Neural cell (in vitro differentiated cells): ENCODE data around the gene LDB2. TPM values are rescaled to one million over a fixed set of nuclear protein-coding genes. Genes with fewer than 3 reads are reported as not detected.

ENCODE experiments used
- H2AFZ ChIP-seq: fragments of 200-600, 300-800 bp; sonication (generic), shearing (Covaris generic); 2 replicates; pipeline ENCODE4 v1.6.0; 2014; ENCODE audit warnings: low read depth, mild to moderate bottlenecking, antibody characterized with exemption, low read length, moderate library complexity
- H3F3A ChIP-seq: fragments of 200-600 bp; shearing (Covaris generic); 2 replicates; pipeline ENCODE4 v1.6.1; 2016; ENCODE audit warnings: mild to moderate bottlenecking, moderate library complexity, mixed read lengths, antibody characterized with exemption, low read length; ENCODE audit not compliant: insufficient read depth, poor library complexity, severe bottlenecking
- H3K27ac ChIP-seq: fragments of 200-600, 300-800 bp; sonication (generic), shearing (Covaris generic); 2 replicates; pipeline ENCODE4 v1.5.1; 2014; ENCODE audit warnings: mild to moderate bottlenecking, low read length, moderate library complexity
- H3K27me3 ChIP-seq: fragments of 300-800, 200-600 bp; sonication (generic), shearing (Covaris generic); 2 replicates; pipeline ENCODE4 v1.6.0; 2014; ENCODE audit warnings: mild to moderate bottlenecking, low read depth, low read length, moderate library complexity; ENCODE audit not compliant: insufficient read depth
- H3K36me3 ChIP-seq: fragments of 300-800, 200-600 bp; sonication (generic), shearing (Covaris generic); 2 replicates; pipeline ENCODE4 v1.5.1; 2014; ENCODE audit warnings: mild to moderate bottlenecking, antibody characterized with exemption, low read length, moderate library complexity; ENCODE audit not compliant: insufficient read depth
- H3K4me2 ChIP-seq: fragments of 300-800, 200-600 bp; sonication (generic), shearing (Covaris generic); 2 replicates; pipeline ENCODE4 v1.6.0; 2014; ENCODE audit warnings: mild to moderate bottlenecking, low read length
- H3K4me3 ChIP-seq: fragments of 300-800, 200-600 bp; sonication (generic), shearing (Covaris generic); 2 replicates; pipeline ENCODE4 v1.5.1; 2014; ENCODE audit warnings: mild to moderate bottlenecking, low read length, moderate library complexity
- H3K79me2 ChIP-seq: fragments of 200-600 bp; shearing (Covaris generic); replicated peaks from 2 replicates; pipeline ENCODE4 v1.6.0; 2014; ENCODE audit warnings: mild to moderate bottlenecking, low read length, moderate library complexity; ENCODE audit not compliant: insufficient read depth
- H3K9ac ChIP-seq: fragments of 300-800, 200-600 bp; sonication (generic), shearing (Covaris generic); 2 replicates; pipeline ENCODE4 v1.6.1; 2016; ENCODE audit warnings: mild to moderate bottlenecking, low read length, mixed read lengths
- H3K9me2 ChIP-seq: fragments of 200-600 bp; shearing (Covaris generic); 2 replicates; pipeline ENCODE4 v1.6.1; 2016; ENCODE audit warnings: mild to moderate bottlenecking, low read length, mixed read lengths; ENCODE audit not compliant: insufficient read depth
- H3K9me3 ChIP-seq: fragments of 200-600, 300-800 bp; sonication (generic), shearing (Covaris generic); 2 replicates; pipeline ENCODE4 v1.6.1; 2016; ENCODE audit warnings: mild to moderate bottlenecking, mixed run types, low read length, moderate library complexity, mixed read lengths
- H4K20me1 ChIP-seq: fragments of 200-600 bp; shearing (Covaris generic); 2 replicates; pipeline ENCODE4 v1.6.1; 2016; ENCODE audit warnings: mild to moderate bottlenecking, mixed run types; ENCODE audit not compliant: insufficient read depth
- CTCF ChIP-seq: fragments of 450-650 bp; IDR thresholded peaks from 2 replicates; pipeline ENCODE4 v1.5.1; 2014; ENCODE audit warnings: antibody characterized with exemption, mild to moderate bottlenecking, moderate library complexity; ENCODE audit not compliant: poor library complexity, severe bottlenecking
- EP300 ChIP-seq: fragments of 450-650 bp; conservative IDR thresholded peaks from 2 replicates; pipeline ENCODE4 v1.6.1; 2014; ENCODE audit warnings: antibody characterized with exemption, mild to moderate bottlenecking, moderate library complexity; ENCODE audit not compliant: poor library complexity, severe bottlenecking
- EZH2 ChIP-seq: fragments of 200-600, 300-800 bp; shearing (Covaris generic), sonication (generic); IDR thresholded peaks from 2 replicates; pipeline ENCODE4 v1.6.1; 2014; ENCODE audit warnings: antibody characterized with exemption, low read length, borderline replicate concordance, mild to moderate bottlenecking; ENCODE audit not compliant: insufficient read depth, poor library complexity, severe bottlenecking
- MXI1 ChIP-seq: fragments of 450-650 bp; conservative IDR thresholded peaks from 2 replicates; pipeline ENCODE4 v1.6.1; 2014; ENCODE audit warnings: antibody characterized with exemption, mild to moderate bottlenecking; ENCODE audit not compliant: poor library complexity, severe bottlenecking
- POLR2AphosphoS5 ChIP-seq: IDR thresholded peaks from 2 replicates; pipeline ENCODE4 v1.6.1; 2012
- RAD21 ChIP-seq: fragments of 450-650 bp; conservative IDR thresholded peaks from 2 replicates; pipeline ENCODE4 v1.6.1; 2014; ENCODE audit warnings: antibody characterized with exemption, mild to moderate bottlenecking, moderate library complexity
- SMC3 ChIP-seq: fragments of 450-650 bp; conservative IDR thresholded peaks from 2 replicates; pipeline ENCODE4 v1.6.1; 2014; ENCODE audit warnings: antibody characterized with exemption, mild to moderate bottlenecking, moderate library complexity; ENCODE audit not compliant: poor library complexity
- TAF1 ChIP-seq: IDR thresholded peaks from 2 replicates; pipeline ENCODE4 v1.6.1; 2012; ENCODE audit warnings: low read depth
- polyA plus RNA-seq: library from polyadenylated mRNA; depleted of rRNA; stranded (reverse); fragments of >200 nt; gene quantifications from 2 replicates; pipeline ENCODE4 v1.2.3, GENCODE V29; 2014
- TF ChIP-seq, protein P1 (sequence below): IDR thresholded peaks from 2 replicates; pipeline ENCODE4 v1.6.1; 2012; ENCODE audit warnings: borderline replicate concordance

Gene LDB2
- polyA plus RNA-seq, 1 donor from 2014 or later = 58.9 TPM

GRCh38 chr4:16706251-16706650 lies 192.2 kb downstream of the LDB2 start:
- no peak overlapping the region for H3K4me2 ChIP-seq
- no peaks in the 10 kb centered on the region for H4K20me1 ChIP-seq
- no peak for TF ChIP-seq TAF1
- no peak for TF ChIP-seq SMC3
- no peak for TF ChIP-seq POLR2AphosphoS5
- TF ChIP-seq EZH2 = no peak
- TF ChIP-seq CTCF = no peak
- TF ChIP-seq RAD21 = no peak
- no peak for TF ChIP-seq MXI1
- TF ChIP-seq EP300 = no peak
- TF ChIP-seq, protein P1, sequence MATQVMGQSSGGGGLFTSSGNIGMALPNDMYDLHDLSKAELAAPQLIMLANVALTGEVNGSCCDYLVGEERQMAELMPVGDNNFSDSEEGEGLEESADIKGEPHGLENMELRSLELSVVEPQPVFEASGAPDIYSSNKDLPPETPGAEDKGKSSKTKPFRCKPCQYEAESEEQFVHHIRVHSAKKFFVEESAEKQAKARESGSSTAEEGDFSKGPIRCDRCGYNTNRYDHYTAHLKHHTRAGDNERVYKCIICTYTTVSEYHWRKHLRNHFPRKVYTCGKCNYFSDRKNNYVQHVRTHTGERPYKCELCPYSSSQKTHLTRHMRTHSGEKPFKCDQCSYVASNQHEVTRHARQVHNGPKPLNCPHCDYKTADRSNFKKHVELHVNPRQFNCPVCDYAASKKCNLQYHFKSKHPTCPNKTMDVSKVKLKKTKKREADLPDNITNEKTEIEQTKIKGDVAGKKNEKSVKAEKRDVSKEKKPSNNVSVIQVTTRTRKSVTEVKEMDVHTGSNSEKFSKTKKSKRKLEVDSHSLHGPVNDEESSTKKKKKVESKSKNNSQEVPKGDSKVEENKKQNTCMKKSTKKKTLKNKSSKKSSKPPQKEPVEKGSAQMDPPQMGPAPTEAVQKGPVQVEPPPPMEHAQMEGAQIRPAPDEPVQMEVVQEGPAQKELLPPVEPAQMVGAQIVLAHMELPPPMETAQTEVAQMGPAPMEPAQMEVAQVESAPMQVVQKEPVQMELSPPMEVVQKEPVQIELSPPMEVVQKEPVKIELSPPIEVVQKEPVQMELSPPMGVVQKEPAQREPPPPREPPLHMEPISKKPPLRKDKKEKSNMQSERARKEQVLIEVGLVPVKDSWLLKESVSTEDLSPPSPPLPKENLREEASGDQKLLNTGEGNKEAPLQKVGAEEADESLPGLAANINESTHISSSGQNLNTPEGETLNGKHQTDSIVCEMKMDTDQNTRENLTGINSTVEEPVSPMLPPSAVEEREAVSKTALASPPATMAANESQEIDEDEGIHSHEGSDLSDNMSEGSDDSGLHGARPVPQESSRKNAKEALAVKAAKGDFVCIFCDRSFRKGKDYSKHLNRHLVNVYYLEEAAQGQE = no peak
- no peak overlapping the region for H3K4me3 ChIP-seq
- no peaks in the 10 kb centered on the region for H3K79me2 ChIP-seq
- no peak overlapping the region for H3K27ac ChIP-seq
- no peaks in the 10 kb centered on the region for H3K36me3 ChIP-seq
- no peak overlapping the region for H2AFZ ChIP-seq
- H3F3A ChIP-seq = no peaks in the 10 kb centered on the region
- H3K9ac ChIP-seq = no peak overlapping the region
- H3K27me3 ChIP-seq = no peaks in the 10 kb centered on the region
- H3K9me3 ChIP-seq = no peaks in the 10 kb centered on the region
- H3K9me2 ChIP-seq = no peaks in the 10 kb centered on the region

- TF ChIP-seq, protein P1 = no peak
- TF ChIP-seq MXI1 (no peak), POLR2AphosphoS5 (no peak), RAD21 (no peak), CTCF (no peak), TAF1 (no peak), EP300 (no peak), SMC3 (no peak), EZH2 (no peak)
These were observed 193.1 kb downstream of the LDB2 start for GRCh38 chr4:16705341-16705740.

More at GRCh38 chr4:16705341-16705740, 193.1 kb downstream of the LDB2 start:
- no peaks in the 10 kb centered on the region for H4K20me1 ChIP-seq
- H3F3A ChIP-seq = no peaks in the 10 kb centered on the region
- no peaks in the 10 kb centered on the region for H3K27me3 ChIP-seq
- no peak overlapping the region for H2AFZ ChIP-seq
- H3K4me3 ChIP-seq = no peak overlapping the region
- no peak overlapping the region for H3K9ac ChIP-seq
- H3K27ac ChIP-seq = no peak overlapping the region
- H3K4me2 ChIP-seq = no peak overlapping the region
- no peaks in the 10 kb centered on the region for H3K36me3 ChIP-seq
- no peaks in the 10 kb centered on the region for H3K79me2 ChIP-seq
- no peaks in the 10 kb centered on the region for H3K9me2 ChIP-seq
- no peaks in the 10 kb centered on the region for H3K9me3 ChIP-seq
